Breast epithelium (tissue), 4 donors: Measurements from ENCODE around the gene MDC1. TPM values are rescaled to one million over a fixed set of nuclear protein-coding genes. Genes with fewer than 3 reads are reported as not detected.
A peak's percentile ranks its signal among the peaks of the same experiment; 100 is the strongest.

ENCODE experiments used
- DNase-seq, 2 donors: peaks; one replicate each; pipeline ENCODE4 v3.0.0-alpha.2; 2019; ENCODE audit warnings: low spot score in 2 of 2
- H3K27ac ChIP-seq, 2 donors: fragments of 200-600 bp; sonication (generic) in 1 of 2; one replicate each; pipeline ENCODE4 v1.5.1; 2016 to 2019; ENCODE audit warnings: mild to moderate bottlenecking in 1 of 2
- H3K27me3 ChIP-seq, 2 donors: fragments of 200-600 bp; sonication (generic) in 1 of 2; one replicate each; pipeline versions ENCODE4 v1.5.1 to v1.6.0; 2017 to 2019; ENCODE audit warnings: control low read depth in 1 of 2, mild to moderate bottlenecking in 1 of 2
- H3K36me3 ChIP-seq: fragments of 200-600 bp; one replicate; pipeline ENCODE4 v1.5.1; 2019
- H3K4me1 ChIP-seq, 2 donors: fragments of 200-600 bp; sonication (generic); one replicate each; pipeline ENCODE4 v1.5.1; 2016 to 2019; ENCODE audit warnings: control low read depth in 1 of 2
- H3K4me3 ChIP-seq, 3 donors: fragments of 200-600 bp; sonication (generic); 1 replicate in 2 of 3; 2 replicates in 1 of 3; pipeline ENCODE4 v1.5.1; 2016 to 2019; ENCODE audit warnings: mild to moderate bottlenecking in 3 of 3, moderate library complexity in 2 of 3
- H3K9me3 ChIP-seq, 2 donors: fragments of 200-600 bp; sonication (generic) in 1 of 2; one replicate each; pipeline ENCODE4 v1.5.1; 2016 to 2019; ENCODE audit warnings: control low read depth in 1 of 2
- POLR2A ChIP-seq: fragments of 450-650 bp; IDR thresholded peaks from one replicate; pipeline ENCODE4 v1.6.1; 2016; ENCODE audit warnings: antibody characterized with exemption, mild to moderate bottlenecking, moderate library complexity
- POLR2AphosphoS5 ChIP-seq, 3 donors: sonication (generic); formaldehyde crosslinking; IDR thresholded peaks; one replicate each; pipeline ENCODE4 v1.6.1; 2017; ENCODE audit warnings: antibody characterized with exemption in 3 of 3
- intact Hi-C: fragments of 100-400 bp; cut with DNase I; formaldehyde crosslinking; loops from one replicate; pipeline ENCODE4 v1.15.1; 2023; ENCODE audit warnings: low total_unique reads
- total RNA-seq, 3 donors: library from RNA; depleted of rRNA; stranded (reverse); fragments of >200 nt; gene quantifications; one replicate each; pipeline ENCODE4 v1.1.0, GENCODE V29; 2016
- TF ChIP-seq, protein P1 (sequence below), 3 donors: fragments of 450-650 bp; IDR thresholded peaks; one replicate each; pipeline ENCODE4 v1.5.1; 2016 to 2017; ENCODE audit warnings: antibody characterized with exemption in 3 of 3, mild to moderate bottlenecking in 3 of 3, moderate library complexity in 3 of 3

MDC1 gene
- total RNA-seq, 3 donors from 2014 or later, result 8.5 to 14.9 (median 13.4) TPM

DNA sequence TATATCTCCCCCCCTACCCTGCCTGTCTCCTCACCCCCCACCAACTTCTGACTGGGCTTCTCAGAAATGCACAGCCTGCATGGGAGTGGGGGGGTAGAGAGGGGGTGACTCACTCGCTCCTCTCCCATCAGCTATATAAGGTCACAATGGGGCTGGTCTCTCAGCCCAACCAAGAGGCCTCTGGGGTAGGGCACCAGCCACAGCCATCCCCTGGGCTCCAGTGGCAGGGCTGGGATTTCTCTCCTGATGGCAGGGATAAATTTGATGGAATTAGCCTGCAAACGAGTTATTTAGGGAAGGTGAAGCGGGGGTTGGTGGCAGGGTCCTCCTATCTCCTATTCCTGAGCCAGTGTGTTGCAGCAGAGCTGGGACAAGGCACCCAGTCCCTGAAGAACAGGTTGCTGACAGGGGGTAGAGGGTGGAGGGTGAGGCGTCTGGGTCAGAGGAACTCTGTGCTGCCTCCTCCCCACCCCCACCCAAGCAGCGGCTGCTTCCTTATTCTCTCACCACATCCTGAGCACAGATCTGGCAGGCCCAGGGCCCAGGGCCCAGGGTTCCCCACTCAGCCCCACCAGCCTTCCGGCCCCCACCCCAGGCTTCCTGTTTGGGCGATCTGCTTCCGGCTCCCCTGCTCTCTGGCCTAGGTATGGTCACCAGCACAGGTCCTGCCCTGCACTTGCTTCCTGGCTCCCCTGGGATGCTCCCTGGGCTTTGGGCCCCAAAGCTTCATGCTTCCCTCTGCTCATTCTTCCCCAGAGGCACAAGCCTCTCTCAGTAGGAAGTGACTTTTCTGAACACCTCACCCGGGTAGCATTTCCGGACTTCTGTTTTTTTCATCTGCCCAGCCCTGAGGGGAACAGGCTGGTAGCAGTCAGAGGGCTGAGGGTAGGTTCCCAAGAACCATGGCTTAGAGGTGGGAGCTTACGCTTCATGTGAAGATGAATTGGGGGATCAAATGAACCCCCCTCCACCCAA, 34.7 kb downstream of the MDC1 start:
- intact Hi-C loops, result loop anchor here (2.0 kb wide), 1 partner anchor 40 kb away; no protein-coding TSS in a partner anchor
- H3K36me3 ChIP-seq, result no peaks in the 10 kb centered on the region
- peak in 1 of 2 donors; percentile 79 for DNase-seq
- TF ChIP-seq POLR2AphosphoS5 (IDR thresholded peaks at IDR 0.05) (peak; percentile 34 to 56 (median 50)), POLR2A (no peak)
- TF ChIP-seq, protein P1, sequence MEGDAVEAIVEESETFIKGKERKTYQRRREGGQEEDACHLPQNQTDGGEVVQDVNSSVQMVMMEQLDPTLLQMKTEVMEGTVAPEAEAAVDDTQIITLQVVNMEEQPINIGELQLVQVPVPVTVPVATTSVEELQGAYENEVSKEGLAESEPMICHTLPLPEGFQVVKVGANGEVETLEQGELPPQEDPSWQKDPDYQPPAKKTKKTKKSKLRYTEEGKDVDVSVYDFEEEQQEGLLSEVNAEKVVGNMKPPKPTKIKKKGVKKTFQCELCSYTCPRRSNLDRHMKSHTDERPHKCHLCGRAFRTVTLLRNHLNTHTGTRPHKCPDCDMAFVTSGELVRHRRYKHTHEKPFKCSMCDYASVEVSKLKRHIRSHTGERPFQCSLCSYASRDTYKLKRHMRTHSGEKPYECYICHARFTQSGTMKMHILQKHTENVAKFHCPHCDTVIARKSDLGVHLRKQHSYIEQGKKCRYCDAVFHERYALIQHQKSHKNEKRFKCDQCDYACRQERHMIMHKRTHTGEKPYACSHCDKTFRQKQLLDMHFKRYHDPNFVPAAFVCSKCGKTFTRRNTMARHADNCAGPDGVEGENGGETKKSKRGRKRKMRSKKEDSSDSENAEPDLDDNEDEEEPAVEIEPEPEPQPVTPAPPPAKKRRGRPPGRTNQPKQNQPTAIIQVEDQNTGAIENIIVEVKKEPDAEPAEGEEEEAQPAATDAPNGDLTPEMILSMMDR (IDR thresholded peaks at IDR 0.05), result no peak
- H3K9me3 ChIP-seq, result no peaks in the 10 kb centered on the region
- peaks cover 7 to 11% of the 10 kb centered on the region in 2 donors for H3K4me1 ChIP-seq
- no peaks in the 10 kb centered on the region for H3K27me3 ChIP-seq
- peak overlapping the region; percentile 96 to 97 for H3K27ac ChIP-seq
- peak overlapping the region; percentile 76 to 82 (median 82) for H3K4me3 ChIP-seq

DNA sequence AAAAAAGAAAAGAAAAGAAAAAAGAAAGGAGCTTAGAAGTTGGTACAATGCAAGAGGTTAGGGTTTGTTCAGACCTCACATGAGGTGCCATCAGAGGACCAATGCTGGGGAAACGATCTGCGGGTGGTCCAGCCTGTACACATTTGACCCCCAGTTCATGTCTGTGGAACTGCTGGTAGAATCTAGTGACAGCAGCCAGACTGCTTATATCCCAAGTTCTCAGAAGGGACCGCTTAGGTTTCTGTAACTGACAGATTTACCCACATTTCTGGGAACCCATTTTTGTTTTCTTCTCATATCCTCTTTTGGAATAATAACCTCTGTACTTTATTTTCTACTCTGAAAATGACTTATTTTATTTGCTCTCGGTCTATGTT, 35.3 kb downstream of the MDC1 start:
- intact Hi-C loops, result loop anchor here (2.0 kb wide), 1 partner anchor 41 kb away; no protein-coding TSS in a partner anchor
- H3K36me3 ChIP-seq, result peaks cover under 1% of the 10 kb centered on the region
- H3K27ac ChIP-seq, result peak overlapping the region; percentile 96 to 97
- H3K4me3 ChIP-seq, result peak overlapping the region; percentile 76 to 82 (median 82)
- H3K4me1 ChIP-seq, result peaks cover 7 to 11% of the 10 kb centered on the region in 2 donors
- DNase-seq, result no peak
- H3K27me3 ChIP-seq, result no peaks in the 10 kb centered on the region
- TF ChIP-seq POLR2A (no peak), POLR2AphosphoS5 (IDR thresholded peaks at IDR 0.05) (no peak)
- TF ChIP-seq, protein P1 (IDR thresholded peaks at IDR 0.05), result no peak
- no peaks in the 10 kb centered on the region for H3K9me3 ChIP-seq

DNA sequence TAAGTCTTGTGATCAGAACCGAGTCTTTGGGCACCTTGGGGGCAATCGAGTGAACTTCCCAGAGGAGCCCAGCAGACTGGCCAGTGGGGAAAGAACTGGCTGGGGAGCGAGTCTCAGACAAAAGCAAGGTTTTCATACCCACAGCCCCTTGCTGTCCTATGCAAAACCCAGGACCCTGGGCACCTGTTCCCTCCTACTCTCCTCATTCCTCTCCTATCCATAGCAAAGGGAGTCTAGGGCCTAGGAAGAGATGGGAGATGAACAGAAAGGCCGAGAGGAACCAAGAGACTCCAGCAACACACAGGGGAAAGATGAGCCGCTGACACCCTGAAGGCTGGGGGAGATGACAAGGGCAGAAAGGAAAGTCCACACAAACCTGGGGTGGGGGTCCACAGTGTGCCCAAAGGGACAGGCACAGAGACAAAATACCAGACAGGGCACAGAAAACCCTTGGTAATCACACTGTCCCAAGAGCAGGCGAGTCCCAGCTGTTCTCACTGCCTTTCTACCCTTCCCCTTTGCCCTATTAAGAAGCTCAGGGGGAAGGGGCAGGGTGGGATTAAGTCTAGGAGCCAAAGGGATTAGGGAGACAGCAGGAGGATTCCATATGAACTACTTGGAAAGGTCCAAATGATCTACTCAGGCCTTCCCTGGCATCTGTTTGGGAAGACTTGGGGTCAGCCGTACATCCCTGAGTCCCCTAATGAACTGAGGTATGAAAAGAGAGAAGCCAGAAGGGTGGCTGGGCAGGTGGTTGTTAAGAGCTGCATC, 37.1 kb downstream of the MDC1 start:
- Histone ChIP-seq H3K4me1 (peaks cover 7 to 11% of the 10 kb centered on the region in 2 donors), H3K36me3 (peaks cover 5% of the 10 kb centered on the region)

DNA sequence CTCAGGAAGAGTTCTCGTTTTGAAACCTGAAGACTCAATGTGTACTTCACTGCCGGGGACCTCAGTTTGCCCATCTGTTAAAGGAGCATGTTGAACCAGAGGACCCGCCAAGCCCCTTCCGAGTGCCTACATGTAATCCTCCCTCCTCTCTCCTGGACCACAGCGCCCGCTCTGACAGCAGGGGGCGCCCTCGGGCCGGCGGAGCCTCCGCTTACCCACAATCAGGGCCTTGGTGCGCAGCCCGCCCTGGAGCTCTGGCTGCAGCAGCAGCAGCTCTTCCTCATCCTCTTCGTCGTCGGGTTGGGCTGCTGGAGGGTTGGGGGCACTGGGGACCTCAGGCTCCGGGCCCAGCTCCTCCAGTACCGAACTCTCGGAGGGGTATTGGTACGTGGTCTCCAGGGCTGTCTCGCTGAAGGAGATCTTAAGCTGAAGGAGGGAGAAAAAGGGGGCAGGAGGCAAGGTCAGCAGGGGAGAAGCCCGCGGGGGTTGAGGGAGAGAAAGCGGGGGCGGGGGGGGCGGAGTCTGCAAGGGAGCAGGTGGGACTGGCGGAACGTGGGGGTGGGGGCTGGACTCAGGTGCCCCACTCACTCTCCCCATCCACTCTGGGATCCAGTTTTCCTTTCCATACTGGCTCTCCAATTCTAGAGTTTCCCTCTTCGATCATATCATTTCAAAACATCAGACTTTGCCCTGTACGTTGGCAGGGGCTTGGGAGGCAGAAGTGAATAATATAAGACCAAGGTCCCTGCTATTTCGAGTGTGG, 37.9 kb downstream of the MDC1 start:
- no peaks in the 10 kb centered on the region for H3K27me3 ChIP-seq
- peaks cover 7 to 11% of the 10 kb centered on the region in 2 donors for H3K4me1 ChIP-seq
- peaks cover 5% of the 10 kb centered on the region for H3K36me3 ChIP-seq
- TF ChIP-seq, protein P1 (IDR thresholded peaks at IDR 0.05), result peak; percentile 89 to 97 (median 95)
- TF ChIP-seq POLR2A (no peak), POLR2AphosphoS5 (IDR thresholded peaks at IDR 0.05) (peak; percentile 55 to 76 (median 75))
- intact Hi-C loops, result loop anchor here (5.0 to 10.0 kb wide), 2 partner anchors 168 to 194 kb away; partner anchors contain the start of gene HLA-E
- H3K9me3 ChIP-seq, result no peaks in the 10 kb centered on the region
- DNase-seq, result peak; percentile 81 to 88
- H3K27ac ChIP-seq, result peak overlapping the region; percentile 48 to 51
- H3K4me3 ChIP-seq, result peak overlapping the region in 1 of 3 donors; percentile 34

More for the DNA sequence above, 37.1 kb downstream of the MDC1 start:
- H3K9me3 ChIP-seq, result no peaks in the 10 kb centered on the region
- intact Hi-C loops, result loop anchor here (5.0 to 10.0 kb wide), 2 partner anchors 167 to 195 kb away; partner anchors contain the start of gene HLA-E
- H3K27me3 ChIP-seq, result no peaks in the 10 kb centered on the region
- no peak for DNase-seq
- peak overlapping the region in 1 of 3 donors; percentile 34 for H3K4me3 ChIP-seq
- TF ChIP-seq POLR2AphosphoS5 (IDR thresholded peaks at IDR 0.05) (no peak), POLR2A (no peak)
- TF ChIP-seq, protein P1 (IDR thresholded peaks at IDR 0.05), result no peak
- H3K27ac ChIP-seq, result peak overlapping the region; percentile 48 to 51
